Measurements from ENCODE around the gene SKP2.

DNA sequence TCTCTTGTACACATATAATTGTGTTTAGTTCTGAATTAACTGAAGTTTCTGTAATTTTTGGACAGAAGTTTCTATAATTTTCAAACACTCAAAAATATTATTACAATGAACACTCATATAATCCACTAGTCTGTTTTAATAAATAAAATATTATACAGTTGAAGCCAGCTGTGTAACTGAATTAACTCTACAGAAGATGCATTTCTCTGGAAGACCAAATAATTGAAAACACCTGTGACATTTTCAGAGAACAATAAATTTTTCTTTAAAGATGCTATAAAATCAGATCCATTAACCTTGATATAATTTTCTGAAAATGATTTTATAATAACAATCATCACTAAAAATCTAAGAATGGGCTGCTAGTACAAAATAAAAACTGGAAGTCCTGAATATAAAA, 75.1 kb downstream of the SKP2 start:
- TF ChIP-seq, protein P1, sequence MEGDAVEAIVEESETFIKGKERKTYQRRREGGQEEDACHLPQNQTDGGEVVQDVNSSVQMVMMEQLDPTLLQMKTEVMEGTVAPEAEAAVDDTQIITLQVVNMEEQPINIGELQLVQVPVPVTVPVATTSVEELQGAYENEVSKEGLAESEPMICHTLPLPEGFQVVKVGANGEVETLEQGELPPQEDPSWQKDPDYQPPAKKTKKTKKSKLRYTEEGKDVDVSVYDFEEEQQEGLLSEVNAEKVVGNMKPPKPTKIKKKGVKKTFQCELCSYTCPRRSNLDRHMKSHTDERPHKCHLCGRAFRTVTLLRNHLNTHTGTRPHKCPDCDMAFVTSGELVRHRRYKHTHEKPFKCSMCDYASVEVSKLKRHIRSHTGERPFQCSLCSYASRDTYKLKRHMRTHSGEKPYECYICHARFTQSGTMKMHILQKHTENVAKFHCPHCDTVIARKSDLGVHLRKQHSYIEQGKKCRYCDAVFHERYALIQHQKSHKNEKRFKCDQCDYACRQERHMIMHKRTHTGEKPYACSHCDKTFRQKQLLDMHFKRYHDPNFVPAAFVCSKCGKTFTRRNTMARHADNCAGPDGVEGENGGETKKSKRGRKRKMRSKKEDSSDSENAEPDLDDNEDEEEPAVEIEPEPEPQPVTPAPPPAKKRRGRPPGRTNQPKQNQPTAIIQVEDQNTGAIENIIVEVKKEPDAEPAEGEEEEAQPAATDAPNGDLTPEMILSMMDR (IDR thresholded peaks at IDR 0.05; ENCODE audit: low read depth, low read length), result no peak
- no peak for TF ChIP-seq EZH2phosphoT487 (IDR thresholded peaks at IDR 0.05; ENCODE audit: low read depth)
